KOPT-K1 (cell line): ENCODE data around the gene SEPTIN2.
"Not testable (repeated sequence)": the region's sequence is repeated elsewhere in the genome, so short reads cannot be mapped to it uniquely, and the experiment has no call there.

ENCODE experiments used
- H3K27ac ChIP-seq: fragments of 200-600 bp; sonication (generic); 2 replicates; pipeline ENCODE4 v1.5.1; 2016; ENCODE audit warnings: antibody characterized with exemption, mild to moderate bottlenecking, low read depth, low read length; ENCODE audit not compliant: poor library complexity, severe bottlenecking
- H3K36me3 ChIP-seq: fragments of 200-600 bp; sonication (generic); 2 replicates; pipeline ENCODE4 v1.5.1; 2017; ENCODE audit warnings: antibody characterized with exemption, mild to moderate bottlenecking, low read length, moderate library complexity; ENCODE audit not compliant: insufficient read depth
- H3K9me3 ChIP-seq: fragments of 200-600 bp; sonication (generic); 2 replicates; pipeline ENCODE4 v1.5.1; 2017; ENCODE audit warnings: antibody characterized with exemption, low read length, mild to moderate bottlenecking; ENCODE audit not compliant: insufficient read depth, poor library complexity, severe bottlenecking

The SEPTIN2 gene

GRCh38 chr2:241279413-241279812 lies 36.3 kb upstream of the SEPTIN2 start:
- H3K27ac ChIP-seq = no peak overlapping the region
- peaks cover 14% of the 10 kb centered on the region for H3K9me3 ChIP-seq
- H3K36me3 ChIP-seq = peaks cover 6% of the 10 kb centered on the region; the same call in 1 of the 2 replicates

- H3K36me3 ChIP-seq = peaks cover 6% of the 10 kb centered on the region; the same call in 1 of the 2 replicates
- peaks cover 14% of the 10 kb centered on the region for H3K9me3 ChIP-seq
- no peak overlapping the region for H3K27ac ChIP-seq
Observed at GRCh38 chr2:241279828-241280227, 35.9 kb upstream of the SEPTIN2 start.

- peaks cover 13% of the 10 kb centered on the region for H3K9me3 ChIP-seq
- no peak overlapping the region for H3K27ac ChIP-seq
- peaks cover 11% of the 10 kb centered on the region; the same call in 1 of the 2 replicates for H3K36me3 ChIP-seq
Observed at GRCh38 chr2:241280291-241280690, 35.4 kb upstream of the SEPTIN2 start.

DNA sequence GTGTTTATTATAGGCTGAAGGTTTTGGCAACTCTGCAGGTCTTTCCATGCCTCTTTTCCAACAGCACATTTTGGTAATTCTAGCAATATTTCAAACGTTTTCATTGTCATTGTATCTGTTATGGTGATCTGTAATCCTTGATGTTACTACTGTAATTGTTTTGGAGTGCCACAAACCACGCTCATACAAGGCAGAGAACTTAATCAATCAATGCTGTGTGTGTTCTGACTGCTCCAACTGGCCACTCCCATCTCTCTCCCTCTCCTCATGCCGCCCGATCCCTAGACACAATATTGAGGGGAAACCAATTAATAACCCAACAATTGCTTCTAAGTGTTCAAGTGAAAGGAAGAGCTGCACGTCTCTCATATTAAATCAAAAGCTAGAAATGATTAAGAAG lies 33.2 kb upstream of the SEPTIN2 start:
- no peak overlapping the region for H3K27ac ChIP-seq
- peaks cover 12% of the 10 kb centered on the region for H3K36me3 ChIP-seq
- no peaks in the 10 kb centered on the region for H3K9me3 ChIP-seq

DNA sequence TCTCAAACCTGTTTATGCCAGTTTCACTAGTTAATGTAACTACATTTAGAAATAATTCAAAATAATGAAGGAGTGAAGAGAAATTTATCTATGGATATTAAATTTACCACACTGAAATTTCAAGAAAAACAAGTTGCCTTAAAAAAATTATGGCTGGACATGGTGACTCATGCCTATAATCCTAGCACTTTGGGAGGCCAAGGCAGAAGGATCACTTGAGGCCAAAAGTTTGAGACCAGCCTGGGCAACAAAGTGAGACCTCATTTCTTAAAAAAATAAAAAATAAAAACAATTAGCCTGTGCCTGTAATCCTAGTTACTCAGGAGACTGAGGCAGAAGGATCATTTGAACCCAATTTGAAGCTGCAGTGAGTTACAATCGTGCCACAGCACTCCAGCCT lies 30.1 kb upstream of the SEPTIN2 start:
- Histone ChIP-seq H3K27ac (no peak overlapping the region), H3K9me3 (no peaks in the 10 kb centered on the region), H3K36me3 (peaks cover 9% of the 10 kb centered on the region; the same call in 1 of the 2 replicates)

DNA sequence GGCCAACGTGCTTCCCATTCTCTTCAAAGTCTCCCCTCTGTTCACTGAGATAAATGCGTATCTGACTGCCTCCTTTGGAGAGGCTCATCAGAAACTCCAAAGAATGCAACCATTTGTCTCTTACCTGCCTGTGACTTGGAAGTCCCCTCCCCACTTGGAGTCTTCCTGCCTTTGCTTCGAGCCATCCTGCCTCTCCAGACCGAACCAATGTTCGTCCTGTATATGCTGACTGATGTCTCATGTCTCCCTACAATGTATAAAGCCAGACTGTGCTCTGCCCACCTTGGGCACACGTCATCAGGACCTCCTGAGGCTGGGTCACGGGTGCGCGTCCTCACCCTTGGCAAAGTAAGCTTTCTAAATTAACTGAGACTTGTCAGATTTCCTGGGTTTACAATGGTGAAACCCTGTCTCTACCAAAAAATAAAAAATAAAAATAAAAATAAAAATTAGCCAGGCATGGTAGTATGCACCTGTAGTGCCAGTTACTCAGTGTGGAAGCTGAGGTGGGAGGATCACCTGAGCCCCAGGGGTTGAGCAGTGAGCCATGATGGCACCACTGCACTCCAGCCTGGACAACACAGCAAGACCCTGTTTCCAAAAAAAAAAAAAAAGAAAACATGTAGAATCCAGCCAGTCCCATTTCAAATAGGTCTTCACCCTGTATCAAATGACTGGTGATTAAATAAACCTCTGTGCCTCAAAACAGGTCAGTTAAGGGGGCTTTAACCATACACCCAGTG lies 29.2 kb upstream of the SEPTIN2 start:
- Histone ChIP-seq H3K27ac (no peak overlapping the region), H3K36me3 (peaks cover 9% of the 10 kb centered on the region; the same call in 1 of the 2 replicates), H3K9me3 (no peaks in the 10 kb centered on the region)

GRCh38 chr2:241288324-241288888 lies 27.3 kb upstream of the SEPTIN2 start:
- Histone ChIP-seq H3K36me3 (peaks cover 9% of the 10 kb centered on the region; the same call in 1 of the 2 replicates), H3K27ac (no peak overlapping the region)

DNA sequence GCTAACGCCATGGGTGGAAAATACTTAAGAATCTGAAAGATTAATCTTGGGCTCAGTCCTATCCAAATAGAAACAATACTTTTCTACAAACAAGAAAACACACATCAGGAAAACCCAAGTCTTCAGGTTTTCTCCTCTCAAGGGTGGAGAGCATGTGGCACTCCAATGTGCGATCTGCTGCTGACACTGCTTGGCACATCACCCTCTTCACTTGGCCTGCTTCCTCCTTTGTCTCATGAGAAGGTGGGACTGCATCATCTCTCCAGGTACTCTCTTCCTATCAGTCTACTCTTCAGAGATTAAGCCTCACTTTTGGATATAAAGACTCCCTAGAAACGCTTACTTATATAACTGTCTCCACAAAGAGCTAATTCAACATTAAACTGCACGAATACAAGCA lies 26.7 kb upstream of the SEPTIN2 start:
- Histone ChIP-seq H3K27ac (no peak overlapping the region), H3K36me3 (peaks cover 9% of the 10 kb centered on the region; the same call in 1 of the 2 replicates), H3K9me3 (no peaks in the 10 kb centered on the region)

More at GRCh38 chr2:241288324-241288888, 27.3 kb upstream of the SEPTIN2 start:
- no peaks in the 10 kb centered on the region for H3K9me3 ChIP-seq

GRCh38 chr2:241289597-241289996 lies 26.1 kb upstream of the SEPTIN2 start:
- H3K27ac ChIP-seq = no peak overlapping the region
- H3K9me3 ChIP-seq = no peaks in the 10 kb centered on the region
- H3K36me3 ChIP-seq = peaks cover 9% of the 10 kb centered on the region; the same call in 1 of the 2 replicates

GRCh38 chr2:241291153-241291552 lies 24.6 kb upstream of the SEPTIN2 start:
- H3K27ac ChIP-seq = no peak overlapping the region
- H3K9me3 ChIP-seq = no peaks in the 10 kb centered on the region
- H3K36me3 ChIP-seq = peaks cover 4% of the 10 kb centered on the region; the same call in 1 of the 2 replicates

- Histone ChIP-seq H3K9me3 (no peaks in the 10 kb centered on the region), H3K27ac (no peak overlapping the region), H3K36me3 (peaks cover 8% of the 10 kb centered on the region; the same call in 1 of the 2 replicates)
Observed at GRCh38 chr2:241291977-241292376, 23.7 kb upstream of the SEPTIN2 start.

- H3K36me3 ChIP-seq = peaks cover 11% of the 10 kb centered on the region; the same call in 1 of the 2 replicates
- not testable (repeated sequence) for H3K9me3 ChIP-seq
Observed at GRCh38 chr2:241293378-241293797, 22.3 kb upstream of the SEPTIN2 start.

DNA sequence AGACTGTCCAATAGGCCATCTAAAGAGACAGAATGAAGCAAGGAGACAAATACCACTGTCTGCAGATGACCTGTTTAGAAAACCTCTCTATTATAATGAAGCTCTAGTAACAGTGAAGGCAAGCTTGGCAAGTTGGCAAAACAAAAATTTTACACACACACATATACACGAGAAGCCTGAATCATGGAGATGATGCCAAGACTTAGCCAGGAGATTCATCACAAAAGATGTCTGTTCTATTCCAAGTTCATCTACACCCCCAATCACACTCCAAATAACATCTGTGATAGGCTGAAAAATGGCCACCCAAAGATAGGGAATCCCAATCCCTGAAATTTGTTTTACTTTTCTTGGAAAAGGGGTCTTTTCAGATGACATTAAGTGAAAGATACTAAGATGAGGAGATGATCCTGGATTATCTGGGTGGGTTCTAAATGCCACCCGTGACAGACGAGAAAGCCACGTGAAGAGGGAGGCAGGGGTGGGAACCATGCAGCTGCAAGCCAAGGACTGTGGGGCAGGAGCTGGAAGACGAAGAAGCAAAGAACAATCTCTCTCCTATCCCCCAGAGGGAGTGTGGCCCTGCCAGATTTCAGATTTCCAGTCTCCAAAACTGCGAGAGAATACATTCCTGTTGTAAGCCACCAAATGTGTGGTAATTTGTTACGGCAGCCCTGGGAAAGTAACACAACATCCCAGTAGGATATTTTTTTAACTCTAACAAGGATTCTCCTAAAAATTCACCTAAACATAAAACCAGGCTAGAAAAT lies 20.2 kb upstream of the SEPTIN2 start:
- Histone ChIP-seq H3K36me3 (peaks cover 11% of the 10 kb centered on the region; the same call in 1 of the 2 replicates), H3K9me3 (no peaks in the 10 kb centered on the region), H3K27ac (no peak overlapping the region)

More at GRCh38 chr2:241293378-241293797, 22.3 kb upstream of the SEPTIN2 start:
- H3K27ac ChIP-seq = not testable (repeated sequence)

DNA sequence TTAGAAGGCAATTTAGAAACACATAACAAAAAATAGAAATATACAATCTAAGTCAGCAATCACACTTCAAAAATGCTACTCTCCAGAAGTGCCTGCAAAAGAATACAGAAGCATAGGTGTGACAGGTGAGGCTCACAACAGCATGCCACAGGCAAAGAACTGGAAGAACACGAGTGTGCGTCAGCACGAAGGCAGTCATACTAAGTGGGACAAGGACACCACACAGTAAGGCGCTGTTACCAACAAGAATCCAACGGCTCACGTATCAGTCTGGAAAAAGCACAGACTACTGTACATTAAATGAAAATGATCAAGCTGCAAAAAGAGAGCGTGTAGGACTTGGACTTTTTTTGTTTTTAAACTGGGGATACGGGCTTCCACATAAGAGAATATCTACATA lies 19.0 kb upstream of the SEPTIN2 start:
- Histone ChIP-seq H3K36me3 (peaks cover 11% of the 10 kb centered on the region; the same call in 1 of the 2 replicates), H3K9me3 (no peaks in the 10 kb centered on the region), H3K27ac (no peak overlapping the region)

DNA sequence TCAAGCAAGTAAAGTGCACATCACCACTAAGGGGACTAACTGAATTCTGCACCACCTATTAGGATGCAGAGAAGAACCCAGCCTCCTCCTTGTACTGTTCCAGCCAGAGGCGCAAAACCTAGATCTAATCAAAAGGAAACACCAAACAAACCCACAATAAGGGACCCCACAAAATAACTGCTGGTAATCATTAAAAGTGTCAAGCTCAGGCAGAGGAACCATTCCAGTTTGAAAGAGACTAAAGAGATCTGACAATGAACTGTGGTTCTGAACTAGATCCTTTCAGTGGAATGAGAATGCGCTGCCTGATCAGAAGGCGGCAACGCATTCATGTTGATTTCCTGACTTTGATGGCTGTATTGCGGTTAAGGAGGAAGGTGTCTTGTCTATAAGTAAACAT lies 17.1 kb upstream of the SEPTIN2 start:
- no peak overlapping the region for H3K27ac ChIP-seq
- H3K36me3 ChIP-seq = peaks cover 11% of the 10 kb centered on the region; the same call in 1 of the 2 replicates
- H3K9me3 ChIP-seq = no peaks in the 10 kb centered on the region
